HS-5 (cell line): ENCODE data around the gene HSBP1L1.
"Not testable (repeated sequence)": the region's sequence is repeated elsewhere in the genome, so short reads cannot be mapped to it uniquely, and the experiment has no call there.

Source experiments
- DNase-seq: peaks from one replicate; pipeline ENCODE4 v3.0.0-alpha.2; 2012; ENCODE audit warnings: low read depth

HSBP1L1 gene

GRCh38 chr18:79945118-79946042 is 19.1 kb upstream of the HSBP1L1 start:
- DNase-seq, result no peak

GRCh38 chr18:79947054-79947755 is 17.2 kb upstream of the HSBP1L1 start:
- no peak for DNase-seq

- DNase-seq, result no peak
These were observed 16.4 kb upstream of the HSBP1L1 start for GRCh38 chr18:79947881-79948610.

GRCh38 chr18:79948719-79949411 is 15.6 kb upstream of the HSBP1L1 start:
- DNase-seq, result no peak

- no peak for DNase-seq
These were observed 14.6 kb upstream of the HSBP1L1 start for GRCh38 chr18:79949697-79950487.

- DNase-seq, result no peak
These were observed 13.7 kb upstream of the HSBP1L1 start for GRCh38 chr18:79950515-79951341.

GRCh38 chr18:79951545-79952455 is 12.6 kb upstream of the HSBP1L1 start, which contains the start of gene SLC66A2:
Gene SLC66A2, minus strand, starts transcription at chr18:79951653. Its CDS starts 727 bp downstream, at chr18:79950926.
- no peak for DNase-seq

- no peak for DNase-seq
These were observed 11.9 kb upstream of the HSBP1L1 start for GRCh38 chr18:79952456-79952995.

GRCh38 chr18:79952996-79953559 is 11.4 kb upstream of the HSBP1L1 start:
- DNase-seq, result no peak

- DNase-seq, result no peak
These were observed 10.3 kb upstream of the HSBP1L1 start for GRCh38 chr18:79953971-79954651.

GRCh38 chr18:79954791-79955190 is 9.7 kb upstream of the HSBP1L1 start:
- no peak for DNase-seq

- DNase-seq, result no peak
These were observed 9.0 kb upstream of the HSBP1L1 start for GRCh38 chr18:79955302-79956075.

GRCh38 chr18:79956276-79956675 is 8.2 kb upstream of the HSBP1L1 start:
- DNase-seq, result no peak

- DNase-seq, result no peak
These were observed 5.5 kb upstream of the HSBP1L1 start for GRCh38 chr18:79958981-79959380.

- not testable (repeated sequence) for DNase-seq
These were observed 4.2 kb upstream of the HSBP1L1 start for GRCh38 chr18:79960161-79960801.

GRCh38 chr18:79960921-79961526 is 3.4 kb upstream of the HSBP1L1 start:
- no peak for DNase-seq
